CD4-positive, CD25-positive, alpha-beta regulatory T cell (primary cell): Measurements from ENCODE around the gene SNED1. TPM values are rescaled to one million over a fixed set of nuclear protein-coding genes. Genes with fewer than 3 reads are reported as not detected.

Experiments
- ATAC-seq, 2 donors: fragments of 150-1000 bp; cut with Tn5 transposase; one replicate each; pipeline ENCODE4 v1.10.0; 2021; ENCODE audit warnings: low read depth in 2 of 2, moderate number of reproducible peaks in 2 of 2, moderate library complexity in 1 of 2
- DNase-seq, 3 donors: peaks; one replicate each; pipeline versions ENCODE4 v3.0.0 to v3.0.0-alpha.2; 2012 to 2022; ENCODE audit warnings: mixed read lengths in 1 of 3
- H3K27ac ChIP-seq: one replicate; pipeline ENCODE4 v1.7.0; 2013; ENCODE audit warnings: mild to moderate bottlenecking, low read length; ENCODE audit not compliant: insufficient read depth, poor library complexity, severe bottlenecking
- H3K27me3 ChIP-seq: one replicate; pipeline ENCODE4 v1.7.0; 2013; ENCODE audit warnings: low read length; ENCODE audit not compliant: control insufficient read depth, insufficient read depth
- H3K36me3 ChIP-seq: one replicate; pipeline ENCODE4 v1.7.0; 2013; ENCODE audit warnings: mild to moderate bottlenecking, low read length, moderate library complexity; ENCODE audit not compliant: control insufficient read depth, insufficient read depth
- H3K4me1 ChIP-seq: 2 replicates; pipeline ENCODE4 v1.7.0; 2013; ENCODE audit warnings: mild to moderate bottlenecking, low read length; ENCODE audit not compliant: insufficient read depth, control insufficient read depth, poor library complexity, severe bottlenecking
- H3K4me3 ChIP-seq: one replicate; pipeline ENCODE4 v1.7.0; 2013; ENCODE audit warnings: low read depth, mild to moderate bottlenecking, low read length, moderate library complexity
- H3K9me3 ChIP-seq, 2 experiments: 1 replicate in 1 of 2; 2 replicates in 1 of 2; pipeline ENCODE4 v1.7.0; 2013; ENCODE audit warnings: low read length in 2 of 2, mild to moderate bottlenecking in 1 of 2, moderate library complexity in 1 of 2; ENCODE audit not compliant: control insufficient read depth in 2 of 2
- H3K27ac Mint-ChIP-seq, 3 donors: one replicate each; pipeline ENCODE4 v1.8.0; 2020 to 2022; ENCODE audit warnings: mild to moderate bottlenecking in 3 of 3, mixed read lengths in 3 of 3, moderate library complexity in 2 of 3
- H3K27me3 Mint-ChIP-seq: one replicate; pipeline ENCODE4 v1.8.0; 2022; ENCODE audit warnings: mild to moderate bottlenecking, mixed read lengths
- H3K36me3 Mint-ChIP-seq: one replicate; pipeline ENCODE4 v1.8.0; 2020; ENCODE audit warnings: mixed read lengths
- H3K4me1 Mint-ChIP-seq, 4 donors: one replicate each; pipeline ENCODE4 v1.8.0; 2020 to 2022; ENCODE audit warnings: mixed read lengths in 4 of 4, mild to moderate bottlenecking in 1 of 4
- H3K4me3 Mint-ChIP-seq, 4 donors: one replicate each; pipeline ENCODE4 v1.8.0; 2020 to 2022; ENCODE audit warnings: mild to moderate bottlenecking in 4 of 4, mixed read lengths in 4 of 4, moderate library complexity in 3 of 4
- H3K9me3 Mint-ChIP-seq, 7 donors: one replicate each; pipeline ENCODE4 v1.8.0; 2020 to 2022; ENCODE audit warnings: mixed read lengths in 7 of 7, mild to moderate bottlenecking in 3 of 7, moderate library complexity in 2 of 7
- polyA plus RNA-seq, 4 donors: library from polyadenylated mRNA; unstranded; fragments of 300-500 nt; fragmentation: Illumina TruSeq; gene quantifications; one replicate each; pipeline ENCODE4 v1.2.3, GENCODE V29; 2021
- total RNA-seq: library from RNA; stranded (reverse); gene quantifications from one replicate; pipeline ENCODE4 v1.2.3, GENCODE V29; 2022

SNED1 gene
- total and polyA plus RNA-seq, 5 donors from 2014 or later, result 1.7 to 170 (median 2.5) TPM

GRCh38 chr2:241132538-241133435 is 134.4 kb downstream of the SNED1 start:
- H3K4me3 Mint-ChIP-seq, result peak overlapping the region in 1 of 4 donors; percentile 38
- ATAC-seq, result no peak

DNA sequence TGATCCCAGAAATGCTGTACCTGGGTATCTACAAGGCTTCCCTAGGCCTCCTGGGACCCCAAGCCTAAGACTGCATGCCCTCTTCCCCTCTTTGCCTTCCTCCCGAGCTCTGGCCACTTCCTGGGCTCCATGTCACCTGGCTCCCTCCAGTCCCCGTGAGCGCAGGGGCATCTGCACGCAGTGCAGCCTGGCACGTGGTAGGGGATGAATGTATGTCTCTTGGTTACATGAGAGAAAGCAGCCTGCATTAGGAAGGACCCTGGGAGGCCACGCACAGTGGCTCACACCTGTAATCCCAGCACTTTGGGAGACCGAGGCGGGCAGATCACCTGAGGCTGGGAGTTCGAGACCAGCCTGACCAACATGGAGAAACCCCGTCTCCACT is 135.0 kb downstream of the SNED1 start:
- DNase-seq, result no peak
- Mint-ChIP-seq H3K4me3 (peak overlapping the region in 1 of 4 donors; percentile 38), H3K27ac (peak overlapping the region in 1 of 3 donors; percentile 20), H3K36me3 (peaks cover 30% of the 10 kb centered on the region), H3K4me1 (peaks cover 0 to 7% (median under 1%) of the 10 kb centered on the region in 4 donors), H3K9me3 (no peaks in the 10 kb centered on the region), H3K27me3 (no peaks in the 10 kb centered on the region)
- Histone ChIP-seq H3K27ac (no peak overlapping the region), H3K9me3 (no peaks in the 10 kb centered on the region), H3K4me3 (no peak overlapping the region), H3K4me1 (peaks cover 2% of the 10 kb centered on the region), H3K27me3 (no peaks in the 10 kb centered on the region), H3K36me3 (peaks cover 38% of the 10 kb centered on the region)
- ATAC-seq, result no peak

More at GRCh38 chr2:241132538-241133435, 134.4 kb downstream of the SNED1 start:
- H3K36me3 ChIP-seq, result peaks cover 31% of the 10 kb centered on the region
- H3K9me3 ChIP-seq, result no peaks in the 10 kb centered on the region
- peaks cover 8% of the 10 kb centered on the region for H3K4me1 ChIP-seq
- H3K4me1 Mint-ChIP-seq, result peaks cover 0 to 14% (median 6%) of the 10 kb centered on the region in 4 donors
- DNase-seq, result no peak
- H3K27me3 ChIP-seq, result no peaks in the 10 kb centered on the region
- H3K27ac Mint-ChIP-seq, result peak overlapping the region; percentile 20 to 87 (median 86)
- H3K4me3 ChIP-seq, result no peak overlapping the region
- no peaks in the 10 kb centered on the region for H3K27me3 Mint-ChIP-seq
- H3K36me3 Mint-ChIP-seq, result peaks cover 32% of the 10 kb centered on the region
- H3K9me3 Mint-ChIP-seq, result peaks cover 0 to 2% (median 0%) of the 10 kb centered on the region in 7 donors
- no peak overlapping the region for H3K27ac ChIP-seq

- Mint-ChIP-seq H3K9me3 (no peaks in the 10 kb centered on the region), H3K27me3 (no peaks in the 10 kb centered on the region), H3K4me3 (no peak overlapping the region), H3K36me3 (peaks cover 35% of the 10 kb centered on the region), H3K4me1 (no peaks in the 10 kb centered on the region), H3K27ac (peak overlapping the region in 1 of 3 donors; percentile 15)
- DNase-seq (no peak), ATAC-seq (no peak)
- Histone ChIP-seq H3K27ac (no peak overlapping the region), H3K36me3 (peaks cover 47% of the 10 kb centered on the region), H3K4me1 (no peaks in the 10 kb centered on the region), H3K9me3 (no peaks in the 10 kb centered on the region), H3K27me3 (no peaks in the 10 kb centered on the region), H3K4me3 (no peak overlapping the region)
Measured at GRCh38 chr2:241134711-241135110, 136.3 kb downstream of the SNED1 start.

GRCh38 chr2:241135737-241136136 is 137.3 kb downstream of the SNED1 start:
- Histone ChIP-seq H3K4me1 (no peaks in the 10 kb centered on the region), H3K4me3 (no peak overlapping the region), H3K27ac (no peak overlapping the region), H3K9me3 (no peaks in the 10 kb centered on the region), H3K36me3 (peaks cover 50% of the 10 kb centered on the region), H3K27me3 (no peaks in the 10 kb centered on the region)
- Mint-ChIP-seq H3K4me1 (no peaks in the 10 kb centered on the region), H3K4me3 (no peak overlapping the region), H3K27me3 (no peaks in the 10 kb centered on the region), H3K9me3 (no peaks in the 10 kb centered on the region), H3K27ac (no peak overlapping the region), H3K36me3 (peaks cover 33% of the 10 kb centered on the region)
- ATAC-seq (no peak), DNase-seq (no peak)

- no peaks in the 10 kb centered on the region for H3K4me1 Mint-ChIP-seq
- peaks cover 32% of the 10 kb centered on the region for H3K36me3 Mint-ChIP-seq
- peaks cover 0 to under 1% (median 0%) of the 10 kb centered on the region in 7 donors for H3K9me3 Mint-ChIP-seq
- H3K4me3 ChIP-seq, result no peak overlapping the region
- no peaks in the 10 kb centered on the region for H3K27me3 Mint-ChIP-seq
- H3K4me1 ChIP-seq, result no peaks in the 10 kb centered on the region
- H3K9me3 ChIP-seq, result no peaks in the 10 kb centered on the region
- no peak overlapping the region for H3K27ac Mint-ChIP-seq
- H3K36me3 ChIP-seq, result peaks cover 55% of the 10 kb centered on the region
- H3K27ac ChIP-seq, result no peak overlapping the region
- no peak overlapping the region for H3K4me3 Mint-ChIP-seq
- no peak for ATAC-seq
- no peaks in the 10 kb centered on the region for H3K27me3 ChIP-seq
- DNase-seq, result no peak
Measured at GRCh38 chr2:241136191-241136590, 137.8 kb downstream of the SNED1 start.

DNA sequence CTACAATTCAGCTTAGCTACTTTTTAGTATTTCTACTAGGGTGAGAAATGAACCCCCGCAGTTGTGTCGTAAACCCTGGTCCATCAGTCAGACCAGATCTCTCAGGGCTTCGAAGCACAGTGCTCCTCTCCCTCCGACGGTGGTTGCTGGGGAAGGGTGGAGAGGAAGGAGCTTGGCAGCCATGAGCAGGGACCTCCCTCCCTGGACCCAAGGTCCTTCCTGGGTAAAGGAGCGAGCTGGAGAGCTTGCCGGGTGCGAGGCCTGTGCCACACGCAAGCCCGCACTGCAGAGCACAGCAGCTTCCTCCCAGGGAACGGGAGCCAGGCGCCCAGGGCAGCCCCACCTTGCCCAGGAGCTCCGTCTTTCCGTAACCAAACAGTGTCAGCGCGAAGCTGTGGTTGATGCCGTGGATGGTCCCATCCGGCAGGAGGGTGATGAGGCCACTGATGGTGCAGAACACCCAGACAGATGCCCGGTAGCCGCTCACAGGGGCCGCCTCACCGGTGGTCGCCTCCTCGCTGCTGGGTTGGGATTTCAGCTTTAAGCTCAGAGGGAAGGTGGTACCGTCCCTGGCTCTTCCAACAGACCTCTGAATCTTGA is 138.3 kb downstream of the SNED1 start:
- no peak for ATAC-seq
- H3K9me3 ChIP-seq, result no peaks in the 10 kb centered on the region
- Mint-ChIP-seq H3K4me3 (no peak overlapping the region), H3K27ac (no peak overlapping the region), H3K36me3 (peaks cover 36% of the 10 kb centered on the region), H3K27me3 (no peaks in the 10 kb centered on the region), H3K4me1 (peaks cover 0 to 5% (median 2%) of the 10 kb centered on the region in 4 donors), H3K9me3 (peaks cover 0 to 1% (median 0%) of the 10 kb centered on the region in 7 donors)
- no peak for DNase-seq
- H3K27me3 ChIP-seq, result no peaks in the 10 kb centered on the region
- H3K36me3 ChIP-seq, result peaks cover 55% of the 10 kb centered on the region
- no peaks in the 10 kb centered on the region for H3K4me1 ChIP-seq
- H3K4me3 ChIP-seq, result no peak overlapping the region
- H3K27ac ChIP-seq, result no peak overlapping the region

- Histone ChIP-seq H3K9me3 (no peaks in the 10 kb centered on the region), H3K4me3 (no peak overlapping the region), H3K27ac (no peak overlapping the region), H3K27me3 (no peaks in the 10 kb centered on the region), H3K36me3 (peaks cover 58% of the 10 kb centered on the region), H3K4me1 (no peaks in the 10 kb centered on the region)
- Mint-ChIP-seq H3K27me3 (no peaks in the 10 kb centered on the region), H3K4me1 (peaks cover 0 to 8% (median 2%) of the 10 kb centered on the region in 4 donors), H3K4me3 (no peak overlapping the region), H3K36me3 (peaks cover 39% of the 10 kb centered on the region), H3K27ac (peak overlapping the region in 2 of 3 donors; percentile 43 to 69), H3K9me3 (peaks cover 0 to 1% (median 0%) of the 10 kb centered on the region in 7 donors)
- no peak for ATAC-seq
- DNase-seq, result no peak
Measured at GRCh38 chr2:241137276-241138190, 139.1 kb downstream of the SNED1 start.
